Activated CD4-positive, CD25-positive, alpha-beta regulatory T cell treated with anti-CD3 and anti-CD28 coated beads, Interleukin-2, amount 50 U/mL, for 72 hours (primary cell): Measurements from ENCODE around the gene FBXW8.
"Not testable (repeated sequence)": the region's sequence is repeated elsewhere in the genome, so short reads cannot be mapped to it uniquely, and the experiment has no call there.

Source experiments
- DNase-seq: peaks from one replicate; pipeline ENCODE4 v3.0.0; 2021

Gene FBXW8

GRCh38 chr12:117042171-117042842 lies 131.6 kb downstream of the FBXW8 start:
- DNase-seq, result no peak

GRCh38 chr12:117042862-117043261 lies 132.1 kb downstream of the FBXW8 start:
- no peak for DNase-seq

DNA sequence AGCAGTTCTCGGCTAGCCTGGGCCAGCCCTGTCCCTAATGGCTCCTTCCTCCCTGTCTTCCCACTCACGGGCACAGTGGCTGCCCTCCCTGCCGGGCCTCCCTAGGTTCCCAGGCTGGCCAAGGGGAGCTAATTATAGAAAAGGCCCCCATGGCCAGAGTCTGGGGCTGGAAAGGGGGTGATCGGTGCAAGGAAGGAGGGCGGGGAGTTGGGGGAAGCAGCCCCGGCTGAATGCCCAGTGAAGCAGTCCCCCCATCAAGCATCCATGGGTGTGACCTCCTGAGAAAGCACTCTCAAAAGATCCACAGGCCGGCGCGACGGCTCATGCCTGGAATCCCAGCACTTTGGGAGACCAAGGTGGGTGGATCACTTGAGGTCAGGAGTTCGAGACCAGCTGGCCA lies 133.6 kb downstream of the FBXW8 start:
- no peak for DNase-seq

GRCh38 chr12:117044790-117045159 lies 134.0 kb downstream of the FBXW8 start:
- no peak for DNase-seq

DNA sequence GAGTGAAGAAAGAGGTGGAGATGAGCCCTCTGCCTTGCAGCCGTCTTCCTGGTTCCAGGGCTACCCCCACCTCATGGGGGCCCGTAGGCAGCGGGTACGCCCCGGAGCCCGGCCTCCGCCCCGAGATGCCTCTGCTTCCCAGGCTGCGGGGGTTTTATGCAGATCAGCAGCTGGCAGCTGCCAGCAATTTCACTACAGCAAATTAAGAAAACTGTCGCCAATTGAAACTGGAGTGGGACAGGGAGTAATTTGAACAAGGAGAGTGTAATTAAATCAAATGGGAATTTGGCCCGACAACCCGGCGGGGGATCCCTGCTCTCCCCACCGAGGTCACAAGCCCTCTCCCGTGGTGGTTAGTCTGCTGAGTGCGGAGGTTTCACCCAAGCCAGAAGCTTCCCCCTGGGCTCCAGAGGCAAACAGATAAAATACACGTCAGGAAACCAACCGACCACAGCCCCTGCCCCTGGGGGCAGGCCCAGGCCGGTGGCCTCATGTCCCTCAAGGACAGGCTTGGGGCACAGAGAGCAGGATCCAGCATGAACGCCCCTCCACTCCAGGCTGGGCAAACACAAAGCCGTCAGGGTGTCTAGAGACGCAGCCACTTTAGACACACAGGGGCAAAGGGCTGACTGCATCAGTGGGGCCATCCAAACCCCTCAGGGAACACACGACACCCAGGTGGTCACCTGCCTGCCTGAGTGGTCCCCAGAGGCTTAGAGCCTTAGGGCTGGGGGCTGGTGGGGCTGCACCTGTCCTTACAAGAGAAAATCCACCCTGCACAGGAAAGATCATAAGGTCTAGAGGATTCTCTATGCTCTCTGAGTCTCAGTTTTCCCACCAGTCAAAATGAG lies 134.6 kb downstream of the FBXW8 start:
- no peak for DNase-seq

DNA sequence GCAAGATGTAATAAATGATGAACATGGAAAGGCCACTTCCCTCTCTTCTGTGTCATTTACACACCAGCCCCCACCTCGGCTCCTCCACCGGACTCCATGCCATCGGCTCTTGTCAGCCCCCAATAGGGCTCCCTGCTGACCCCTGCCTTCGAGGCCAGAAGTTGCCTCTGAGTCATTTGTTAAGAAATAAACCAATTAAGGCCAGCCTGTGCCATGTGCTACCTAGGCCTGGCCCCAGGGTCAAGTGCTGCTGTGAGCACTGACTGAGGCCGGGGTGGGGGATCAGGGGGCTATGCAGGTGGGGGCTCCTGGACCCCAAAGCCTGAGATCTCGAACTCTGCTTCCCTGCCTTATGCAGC lies 135.2 kb downstream of the FBXW8 start:
- DNase-seq, result no peak

- DNase-seq, result no peak
Measured at GRCh38 chr12:117046425-117046824, 135.7 kb downstream of the FBXW8 start.

DNA sequence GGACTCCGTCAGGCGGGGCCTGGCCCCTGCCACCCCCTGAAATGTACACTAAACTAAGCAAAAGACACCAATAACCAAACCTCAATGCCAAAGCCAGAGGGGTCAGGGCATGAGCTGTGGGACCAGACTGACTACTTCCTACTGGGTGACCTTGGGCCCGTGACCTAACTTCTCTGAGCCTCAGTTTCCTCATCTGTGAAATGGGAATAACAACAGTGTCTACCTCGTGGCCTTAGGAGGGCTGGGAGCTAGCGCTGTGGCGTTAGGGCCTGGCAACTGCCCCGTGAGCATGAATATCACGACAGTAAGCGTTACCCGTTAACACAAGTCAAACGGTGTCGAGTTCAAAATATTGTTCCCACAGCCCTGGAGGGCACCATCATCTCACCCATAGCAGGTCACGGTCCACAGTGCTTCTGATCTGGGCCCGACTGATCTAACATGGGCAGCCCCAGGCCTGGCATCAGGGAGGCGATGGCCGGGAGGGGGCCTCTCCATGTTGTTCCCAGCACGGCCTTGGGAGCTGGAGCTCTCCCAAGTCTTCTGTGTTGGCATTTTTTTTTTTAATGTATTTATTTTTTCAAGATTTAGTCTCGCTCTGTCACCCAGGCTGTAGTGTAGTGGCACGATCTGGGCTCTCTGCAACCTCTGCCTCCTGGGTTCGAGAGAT lies 136.2 kb downstream of the FBXW8 start:
- no peak for DNase-seq

GRCh38 chr12:117047810-117048584 lies 137.2 kb downstream of the FBXW8 start:
- no peak for DNase-seq

- no peak for DNase-seq
Measured at GRCh38 chr12:117048585-117048904, 137.8 kb downstream of the FBXW8 start.

DNA sequence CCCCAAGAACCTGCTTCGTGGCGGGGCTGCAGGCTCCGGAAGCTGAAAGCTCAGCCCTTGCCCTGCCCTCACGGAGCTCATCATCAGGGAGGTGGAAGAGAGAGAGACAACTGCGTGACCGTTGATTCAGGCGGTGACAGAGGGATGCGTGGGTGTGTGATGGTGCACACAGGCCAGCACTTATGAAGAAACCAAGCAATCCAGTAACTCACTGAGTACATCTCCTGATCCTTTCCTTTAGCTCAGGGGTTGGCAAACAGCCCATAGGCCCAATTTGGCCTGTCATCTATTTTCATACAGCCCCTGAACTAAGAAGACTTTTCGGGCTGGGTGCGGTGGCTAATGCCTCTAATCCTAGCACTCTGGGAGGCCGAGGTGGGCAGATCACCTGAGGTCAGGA lies 138.5 kb downstream of the FBXW8 start:
- DNase-seq, result no peak

DNA sequence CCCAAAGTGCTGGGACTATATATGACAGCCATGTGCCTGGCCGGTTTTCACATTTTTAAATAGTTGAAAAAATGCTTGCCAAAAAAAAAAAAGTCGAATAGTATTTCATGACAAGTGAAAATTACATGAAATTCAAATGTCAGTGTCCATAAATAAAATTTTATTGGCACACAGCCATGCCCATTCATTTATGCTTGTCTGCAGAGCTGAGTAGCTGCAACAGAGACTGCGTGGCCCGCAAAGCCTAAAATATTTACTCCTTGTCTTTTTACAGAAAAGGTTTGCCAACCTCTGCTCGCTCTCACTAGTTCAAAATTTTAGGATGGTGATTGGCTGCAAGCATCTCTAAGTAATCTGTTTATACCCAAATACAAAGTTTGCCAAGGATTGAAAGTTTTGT lies 139.3 kb downstream of the FBXW8 start:
- DNase-seq, result no peak

DNA sequence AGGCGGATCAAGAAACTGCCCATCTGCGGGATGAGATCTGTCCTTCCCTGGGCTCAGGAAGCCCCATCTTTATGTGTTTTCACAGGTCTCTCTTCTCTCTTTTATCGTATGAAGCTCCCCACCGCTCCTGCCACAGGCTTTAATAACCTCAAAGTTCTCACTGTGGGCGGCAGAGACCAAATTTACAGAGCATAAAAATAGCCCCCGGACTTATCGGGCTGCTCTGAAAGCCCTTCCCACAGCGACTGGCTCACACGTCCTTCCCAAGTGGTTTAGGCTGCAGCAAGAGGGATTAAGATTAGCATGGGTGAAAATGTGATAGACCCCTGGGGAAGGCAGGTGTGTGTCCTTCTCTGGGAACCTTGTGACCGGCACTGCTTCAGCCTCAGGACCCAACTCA lies 140.6 kb downstream of the FBXW8 start:
- no peak for DNase-seq

DNA sequence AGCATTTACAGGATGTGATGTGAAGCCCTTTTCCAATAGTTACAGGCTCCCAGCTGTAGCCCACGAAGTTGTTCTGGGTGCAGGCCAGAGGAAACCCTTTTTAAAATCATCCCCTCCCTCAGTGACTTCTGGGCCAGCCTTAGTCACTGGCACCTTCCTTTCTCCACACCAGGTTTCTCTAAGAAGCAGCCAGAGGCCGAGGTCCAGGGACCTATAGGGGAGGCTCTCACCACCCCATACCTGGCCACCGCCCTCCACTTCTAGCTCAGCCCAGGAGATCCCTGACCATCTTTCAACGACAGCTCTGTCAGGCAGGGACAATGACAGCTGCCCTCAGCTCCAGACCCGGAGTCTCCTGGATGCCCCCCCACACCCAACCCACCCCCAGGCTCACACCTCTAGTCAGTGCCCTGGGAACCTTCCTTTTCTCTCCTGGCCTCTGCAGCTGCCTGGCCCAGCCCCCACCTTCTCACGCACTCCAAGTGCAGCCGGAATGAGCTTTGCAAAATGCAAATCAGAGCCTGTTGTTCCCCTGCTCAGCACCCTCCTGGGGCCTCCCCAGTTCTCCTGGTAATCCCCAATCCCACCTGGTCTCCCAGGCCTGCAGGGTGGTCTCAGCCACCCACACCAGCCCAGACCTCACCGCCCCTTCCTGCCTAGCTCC lies 141.8 kb downstream of the FBXW8 start:
- DNase-seq, result no peak

DNA sequence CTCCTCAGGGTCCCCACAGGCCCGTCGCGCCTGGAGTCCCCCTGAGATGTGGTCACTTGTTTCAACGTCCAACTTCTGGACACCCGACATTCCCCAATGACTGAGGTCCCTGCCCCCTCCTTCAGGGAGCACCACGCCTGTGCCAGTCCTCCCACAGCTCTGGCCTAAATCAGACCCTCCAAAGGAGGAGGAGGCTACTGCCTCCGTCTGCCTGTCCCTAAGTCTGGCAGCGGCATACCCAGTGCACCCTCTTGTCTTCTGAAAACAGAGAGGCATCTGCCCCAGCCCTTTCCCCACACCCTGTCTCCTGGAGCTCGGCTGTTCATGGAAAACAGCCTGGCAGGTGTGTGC lies 142.3 kb downstream of the FBXW8 start:
- DNase-seq, result no peak

- DNase-seq, result no peak
Measured at GRCh38 chr12:117053597-117054201, 142.9 kb downstream of the FBXW8 start.

- no peak for DNase-seq
Measured at GRCh38 chr12:117054279-117054678, 143.5 kb downstream of the FBXW8 start.

GRCh38 chr12:117057626-117058025 lies 146.9 kb downstream of the FBXW8 start:
- not testable (repeated sequence) for DNase-seq

DNA sequence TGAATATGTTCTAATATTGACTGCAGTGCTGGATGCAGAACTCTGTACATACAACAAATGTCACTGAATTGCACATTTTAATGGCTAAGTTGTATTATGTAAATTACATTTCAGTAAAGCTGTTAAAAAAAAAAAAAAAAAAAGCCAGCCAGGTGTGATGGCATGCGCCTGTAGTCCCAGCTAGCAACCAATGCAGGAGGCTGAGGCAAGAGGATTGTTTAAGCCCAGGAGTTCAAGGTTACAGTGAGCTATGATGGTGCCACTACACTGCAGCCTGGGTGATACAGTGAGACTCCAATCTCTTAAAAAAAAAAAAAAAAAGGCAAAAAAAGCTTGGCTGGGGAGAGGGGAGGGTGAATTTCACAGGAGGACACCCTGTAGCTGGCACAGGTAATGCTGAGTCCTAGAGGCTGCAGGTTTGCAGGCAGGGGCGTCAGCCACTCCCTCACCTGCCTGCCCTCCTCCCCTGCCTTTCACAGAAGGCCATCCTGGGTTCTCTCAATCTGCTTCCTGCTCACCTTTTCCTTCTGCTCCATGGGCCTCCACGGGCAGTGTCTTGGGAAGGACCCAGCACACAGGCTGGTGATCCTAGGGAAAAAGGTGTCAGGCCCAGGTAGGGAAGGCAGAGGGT lies 147.8 kb downstream of the FBXW8 start:
- DNase-seq, result no peak

GRCh38 chr12:117059156-117059555 lies 148.4 kb downstream of the FBXW8 start:
- DNase-seq, result no peak

GRCh38 chr12:117060246-117060928 lies 149.6 kb downstream of the FBXW8 start:
- DNase-seq, result no peak

GRCh38 chr12:117060929-117061305 lies 150.2 kb downstream of the FBXW8 start:
- no peak for DNase-seq
